Loucy (cell line): ENCODE results near the gene CYP2A6.

ENCODE experiments used
- H2AFZ ChIP-seq: fragments of 200-600 bp; sonication (generic); 2 replicates; pipeline ENCODE4 v1.6.0; 2016; ENCODE audit warnings: antibody characterized with exemption, mild to moderate bottlenecking, low read length, moderate library complexity
- H3F3A ChIP-seq: fragments of 200-600 bp; 2 replicates; pipeline ENCODE4 v1.6.0; 2016; ENCODE audit warnings: antibody characterized with exemption, low read depth, mild to moderate bottlenecking
- H3K27me3 ChIP-seq: fragments of 200-600 bp; sonication (generic); 2 replicates; pipeline ENCODE4 v1.6.1; 2014; ENCODE audit warnings: low read length, mild to moderate bottlenecking; ENCODE audit not compliant: insufficient read depth, poor library complexity, severe bottlenecking
- H3K36me3 ChIP-seq: fragments of 200-600 bp; sonication (generic); 2 replicates; pipeline ENCODE4 v1.6.1; 2016; ENCODE audit warnings: low read length; ENCODE audit not compliant: insufficient read depth
- H3K4me1 ChIP-seq: fragments of 200-600 bp; sonication (generic); 2 replicates; pipeline ENCODE4 v1.5.1; 2014; ENCODE audit warnings: low read length, mild to moderate bottlenecking; ENCODE audit not compliant: insufficient read depth, poor library complexity, severe bottlenecking
- H3K4me2 ChIP-seq: fragments of 200-600 bp; sonication (generic); 2 replicates; pipeline ENCODE4 v1.6.0; 2014; ENCODE audit warnings: antibody characterized with exemption, low read length, low read depth, mild to moderate bottlenecking; ENCODE audit not compliant: poor library complexity, severe bottlenecking
- H3K4me3 ChIP-seq: fragments of 200-600 bp; sonication (generic); 2 replicates; pipeline ENCODE4 v1.5.1; 2014; ENCODE audit warnings: low read length, mild to moderate bottlenecking, mixed read lengths; ENCODE audit not compliant: poor library complexity, severe bottlenecking
- H3K79me2 ChIP-seq: fragments of 200-600 bp; sonication (generic); 2 replicates; pipeline ENCODE4 v1.6.1; 2014; ENCODE audit warnings: low read length; ENCODE audit not compliant: insufficient read depth
- H3K9ac ChIP-seq: fragments of 200-600 bp; sonication (generic); 2 replicates; pipeline ENCODE4 v1.6.0; 2014; ENCODE audit warnings: mild to moderate bottlenecking, low read depth, low read length, moderate library complexity; ENCODE audit not compliant: poor library complexity, severe bottlenecking
- H3K9me2 ChIP-seq: fragments of 200-600 bp; sonication (generic); replicated peaks from 2 replicates; pipeline ENCODE4 v1.6.1; 2016; ENCODE audit warnings: low read depth, low read length, mixed read lengths
- H3K9me3 ChIP-seq: fragments of 200-600 bp; sonication (generic); 2 replicates; pipeline ENCODE4 v1.6.1; 2014; ENCODE audit warnings: mild to moderate bottlenecking, antibody characterized with exemption, low read length, low read depth; ENCODE audit not compliant: insufficient read depth
- H4K20me1 ChIP-seq: fragments of 200-600 bp; sonication (generic); 2 replicates; pipeline ENCODE4 v1.6.0; 2014; ENCODE audit warnings: antibody characterized with exemption, low read length, mild to moderate bottlenecking; ENCODE audit not compliant: insufficient read depth, poor library complexity, severe bottlenecking
- CTCF ChIP-seq: fragments of 200-600 bp; sonication (generic); conservative IDR thresholded peaks from 2 replicates; pipeline ENCODE4 v1.5.1; 2014; ENCODE audit warnings: mild to moderate bottlenecking, antibody characterized with exemption, low read length
- EZH2phosphoT487 ChIP-seq: fragments of 200-600 bp; IDR thresholded peaks from 2 replicates; pipeline ENCODE4 v1.6.1; 2018; ENCODE audit warnings: antibody characterized with exemption, mild to moderate bottlenecking, moderate library complexity, borderline replicate concordance

Gene CYP2A6

DNA sequence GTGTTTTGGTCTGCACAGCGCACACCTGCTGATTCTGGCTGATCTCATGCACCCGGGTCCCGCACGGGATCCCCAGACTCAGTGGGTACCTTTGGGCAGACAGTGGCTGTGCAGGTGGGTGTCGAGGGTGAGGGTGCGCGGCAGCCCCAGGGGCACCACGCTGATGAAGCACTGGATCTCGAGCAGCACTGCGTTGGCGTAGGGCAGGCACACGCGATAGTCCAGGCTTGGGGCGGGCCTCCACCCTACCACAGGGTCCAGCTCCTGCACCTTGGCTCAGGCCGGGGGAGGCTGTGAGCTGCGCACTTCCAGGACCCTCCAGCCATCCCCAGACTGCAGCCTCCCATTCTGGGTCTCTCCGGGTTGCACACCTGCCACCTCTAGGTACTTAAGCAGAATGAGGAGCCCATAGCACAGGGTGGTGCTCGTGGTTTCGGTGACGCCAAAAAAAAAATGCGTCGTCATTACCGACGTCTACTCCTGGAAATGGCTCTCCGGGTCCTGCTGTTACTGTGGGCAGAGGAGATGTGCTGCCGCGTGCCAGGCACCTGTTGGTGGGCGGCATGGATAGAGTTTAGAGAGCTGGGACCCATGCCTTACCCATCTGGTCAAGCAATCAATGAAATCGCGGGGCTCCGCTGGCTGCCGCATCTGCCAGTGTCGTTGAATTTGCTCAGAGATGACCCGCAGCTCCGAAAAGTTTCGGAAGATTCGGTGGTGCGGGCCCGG lies 40.7 kb downstream of the CYP2A6 start:
- Histone ChIP-seq H4K20me1 (peaks cover 39% of the 10 kb centered on the region), H3K27me3 (no peaks in the 10 kb centered on the region), H3K4me3 (no peak overlapping the region), H3K79me2 (peaks cover 41% of the 10 kb centered on the region), H3K36me3 (peaks cover 18% of the 10 kb centered on the region; the same call in 1 of the 2 replicates), H3K4me1 (peaks cover 20% of the 10 kb centered on the region), H3K9ac (no peak overlapping the region), H3F3A (no peaks in the 10 kb centered on the region), H2AFZ (no peak overlapping the region), H3K9me3 (no peaks in the 10 kb centered on the region), H3K9me2 (no peaks in the 10 kb centered on the region), H3K4me2 (no peak overlapping the region)
- TF ChIP-seq EZH2phosphoT487 (no peak), CTCF (no peak)

- Histone ChIP-seq H3K9ac (no peak overlapping the region), H3K36me3 (peaks cover 18% of the 10 kb centered on the region; the same call in 1 of the 2 replicates), H3K9me2 (no peaks in the 10 kb centered on the region), H3K4me1 (peaks cover 30% of the 10 kb centered on the region), H3K9me3 (no peaks in the 10 kb centered on the region), H3K4me3 (no peak overlapping the region), H3F3A (no peaks in the 10 kb centered on the region), H3K4me2 (no peak overlapping the region), H3K79me2 (peaks cover 52% of the 10 kb centered on the region), H2AFZ (no peak overlapping the region), H3K27me3 (no peaks in the 10 kb centered on the region), H4K20me1 (peaks cover 49% of the 10 kb centered on the region)
- TF ChIP-seq EZH2phosphoT487 (no peak), CTCF (no peak)
Observed at GRCh38 chr19:40808497-40808896, 41.8 kb downstream of the CYP2A6 start.

DNA sequence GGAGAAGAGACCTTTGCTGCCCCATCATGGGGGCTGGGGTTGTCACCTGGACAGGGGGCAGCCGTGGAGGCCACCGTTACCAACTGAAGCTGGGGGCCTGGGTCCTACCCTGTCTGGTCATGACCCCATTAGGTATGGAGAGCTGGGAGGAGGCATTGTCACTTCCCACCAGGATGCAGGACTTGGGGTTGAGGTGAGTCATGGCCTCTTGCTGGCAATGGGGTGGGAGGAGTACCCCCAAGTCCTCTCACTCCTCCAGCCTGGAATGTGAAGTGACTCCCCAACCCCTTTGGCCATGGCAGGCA lies 42.3 kb downstream of the CYP2A6 start:
- H3K36me3 ChIP-seq, result peaks cover 18% of the 10 kb centered on the region; the same call in 1 of the 2 replicates
- no peaks in the 10 kb centered on the region for H3K9me3 ChIP-seq
- H3F3A ChIP-seq, result no peaks in the 10 kb centered on the region
- no peak overlapping the region for H3K4me2 ChIP-seq
- H3K4me1 ChIP-seq, result peaks cover 35% of the 10 kb centered on the region
- TF ChIP-seq EZH2phosphoT487 (no peak), CTCF (no peak)
- H3K27me3 ChIP-seq, result no peaks in the 10 kb centered on the region
- peaks cover 54% of the 10 kb centered on the region for H4K20me1 ChIP-seq
- H2AFZ ChIP-seq, result no peak overlapping the region
- no peak overlapping the region for H3K4me3 ChIP-seq
- no peak overlapping the region for H3K9ac ChIP-seq
- no peaks in the 10 kb centered on the region for H3K9me2 ChIP-seq
- H3K79me2 ChIP-seq, result peaks cover 57% of the 10 kb centered on the region
